Keratinocyte (primary cell): ENCODE results near the gene NRBP1. TPM values are rescaled to one million over a fixed set of nuclear protein-coding genes. Genes with fewer than 3 reads are reported as not detected.

Experiments used
- DNase-seq: peaks from one replicate; pipeline ENCODE4 v3.0.0-alpha.2; 2011; ENCODE audit warnings: low read depth, missing footprints, low spot score
- FAIRE-seq: peaks from 2 replicates; lab custom pipeline; 2011; peaks lifted over from hg19 to GRCh38; lab: Jason Lieb, UNC
- H2AFZ ChIP-seq: 2 replicates; pipeline ENCODE4 v1.6.0; 2012; ENCODE audit warnings: low read length, control low read depth, inconsistent platforms; ENCODE audit not compliant: control insufficient read depth
- H3K27ac ChIP-seq: 2 replicates; pipeline ENCODE4 v1.5.1; 2011; ENCODE audit warnings: low read length; ENCODE audit not compliant: control insufficient read depth, insufficient read depth
- H3K27me3 ChIP-seq: 3 replicates; pipeline ENCODE4 v1.6.0; 2011; ENCODE audit warnings: low read length; ENCODE audit not compliant: control insufficient read depth, insufficient read depth; ENCODE audit errors: extremely low read depth
- H3K36me3 ChIP-seq, 2 experiments: 2 replicates in 1 of 2; 3 replicates in 1 of 2; pipeline ENCODE4 v1.5.1; 2011; ENCODE audit warnings: low read length in 2 of 2, mild to moderate bottlenecking in 1 of 2; ENCODE audit not compliant: control insufficient read depth in 2 of 2, insufficient read depth in 2 of 2; ENCODE audit errors: extremely low read depth in 1 of 2
- H3K4me1 ChIP-seq: 3 replicates; pipeline ENCODE4 v1.5.1; 2011; ENCODE audit warnings: low read length; ENCODE audit not compliant: control insufficient read depth, insufficient read depth; ENCODE audit errors: extremely low read depth
- H3K4me2 ChIP-seq: 3 replicates; pipeline ENCODE4 v1.6.0; 2011; ENCODE audit warnings: low read depth, low read length; ENCODE audit not compliant: control insufficient read depth, insufficient read depth; ENCODE audit errors: extremely low read depth
- H3K4me3 ChIP-seq, 3 experiments: fragments of 200-600 bp in 1 of 3; sonication (generic) in 1 of 3; 2 replicates in 2 of 3; 3 replicates in 1 of 3; pipeline ENCODE4 v1.5.1; 2011 to 2016; ENCODE audit warnings: low read length in 3 of 3, mild to moderate bottlenecking in 3 of 3, control low read depth in 2 of 3, inconsistent platforms in 1 of 3, low read depth in 1 of 3, mixed read lengths in 1 of 3, mixed run types in 1 of 3, moderate library complexity in 1 of 3; ENCODE audit not compliant: control insufficient read depth in 2 of 3, insufficient read depth in 2 of 3; ENCODE audit errors: extremely low read depth in 1 of 3
- H3K79me2 ChIP-seq: 2 replicates; pipeline ENCODE4 v1.6.0; 2012; ENCODE audit warnings: low read length; ENCODE audit not compliant: control insufficient read depth, insufficient read depth
- H3K9ac ChIP-seq: 3 replicates; pipeline ENCODE4 v1.6.0; 2011; ENCODE audit warnings: low read length; ENCODE audit not compliant: control insufficient read depth, insufficient read depth; ENCODE audit errors: extremely low read depth
- H3K9me1 ChIP-seq: 3 replicates; pipeline ENCODE4 v1.6.0; 2011; ENCODE audit warnings: low read length; ENCODE audit not compliant: control insufficient read depth, insufficient read depth; ENCODE audit errors: extremely low read depth
- H3K9me3 ChIP-seq: 2 replicates; pipeline ENCODE4 v1.5.1; 2012; ENCODE audit warnings: low read depth, low read length; ENCODE audit not compliant: control insufficient read depth
- H4K20me1 ChIP-seq: 3 replicates; pipeline ENCODE4 v1.6.0; 2011; ENCODE audit warnings: low read length; ENCODE audit not compliant: control insufficient read depth, insufficient read depth; ENCODE audit errors: extremely low read depth
- CTCF ChIP-seq, 3 experiments: IDR thresholded peaks in 1 of 3; conservative IDR thresholded peaks in 1 of 3; optimal IDR thresholded peaks in 1 of 3; 2 replicates in 2 of 3; 3 replicates in 1 of 3; pipeline versions ENCODE3 to v1.5.1; 2011; ENCODE audit warnings: low read length in 3 of 3, mild to moderate bottlenecking in 3 of 3, moderate library complexity in 2 of 3, control low read depth in 1 of 3, inconsistent platforms in 1 of 3; ENCODE audit not compliant: insufficient read depth in 2 of 3; ENCODE audit errors: extremely low read depth in 1 of 3
- EZH2 ChIP-seq: IDR thresholded peaks from one replicate; pipeline ENCODE4 v1.6.1; 2012; ENCODE audit warnings: inconsistent platforms, mild to moderate bottlenecking, low read length, moderate library complexity
- dilution Hi-C: fragments of 300-500 bp; cut with MboI; formaldehyde crosslinking; loops from one replicate; pipeline ENCODE4 v1.7.0; 2020; ENCODE audit warnings: low sequenced_read_pairs; ENCODE audit not compliant: extremely low pct_ligation_motif_present
- polyA plus RNA-seq, 5 experiments: library from polyadenylated mRNA; depleted of rRNA in 3 of 5; stranded (reverse) in 3 of 5; stranded (forward) in 1 of 5; unstranded in 1 of 5; fragments of >200 nt; gene quantifications; 1 replicate in 1 of 5; 2 replicates in 3 of 5; 3 replicates in 1 of 5; pipeline versions ENCODE4 v1.2.1 to v1.2.3, GENCODE V29; 2011 to 2012; ENCODE audit warnings: missing spikeins in 2 of 5, low read depth in 1 of 5, low replicate concordance in 1 of 5

Gene NRBP1
- polyA plus RNA-seq, 1 donor (not counting 4 experiments of a cell fraction or from before 2014, with no cell fraction given): 148 TPM

- Histone ChIP-seq H3K4me2 (peak overlapping the region; percentile 36), H3K4me3 (no peak overlapping the region), H3K9me3 (no peaks in the 10 kb centered on the region), H3K27me3 (no peaks in the 10 kb centered on the region), H3K36me3 (peaks cover 23 to 24% of the 10 kb centered on the region in 2 experiments), H3K9me1 (no peaks in the 10 kb centered on the region), H3K4me1 (peaks cover 25% of the 10 kb centered on the region), H3K9ac (no peak overlapping the region), H3K27ac (peak overlapping the region; percentile 47), H4K20me1 (peaks cover 7% of the 10 kb centered on the region), H3K79me2 (peaks cover 41% of the 10 kb centered on the region), H2AFZ (no peak overlapping the region)
- FAIRE-seq (no peak), DNase-seq (no peak)
- no peak for TF ChIP-seq EZH2
- TF ChIP-seq CTCF (optimal IDR thresholded peaks at IDR 0.05 in 1 of 3, IDR thresholded peaks at IDR 0.05 in 1 of 3, conservative IDR thresholded peaks at IDR 0.05 in 1 of 3; ENCODE audit: extremely low read depth in 1 of 3, insufficient read depth in 2 of 3, low read length in 3 of 3): no peak
- dilution Hi-C loops: no loop called here
These were observed 3.0 kb downstream of the NRBP1 start for GRCh38 chr2:27431395-27431794.

- Histone ChIP-seq H3K4me1 (peaks cover 11% of the 10 kb centered on the region), H3K27me3 (no peaks in the 10 kb centered on the region), H4K20me1 (peaks cover 10% of the 10 kb centered on the region), H3K9ac (no peak overlapping the region), H3K9me3 (no peaks in the 10 kb centered on the region), H3K9me1 (no peaks in the 10 kb centered on the region), H3K4me3 (no peak overlapping the region), H3K79me2 (peaks cover 25% of the 10 kb centered on the region), H3K27ac (no peak overlapping the region), H3K4me2 (no peak overlapping the region), H2AFZ (no peak overlapping the region), H3K36me3 (peaks cover 44 to 46% of the 10 kb centered on the region in 2 experiments)
- no peak for DNase-seq
- no peak for FAIRE-seq
- dilution Hi-C loops: no loop called here
- TF ChIP-seq EZH2 (no peak), CTCF (optimal IDR thresholded peaks at IDR 0.05 in 1 of 3, IDR thresholded peaks at IDR 0.05 in 1 of 3, conservative IDR thresholded peaks at IDR 0.05 in 1 of 3; ENCODE audit: extremely low read depth in 1 of 3, insufficient read depth in 2 of 3, low read length in 3 of 3) (no peak)
These were observed 7.2 kb downstream of the NRBP1 start for GRCh38 chr2:27435628-27436027.
